GM12878 (cell line): ENCODE results near the gene ZMIZ1.

ENCODE experiments used
- YY1 ChIP-seq: IDR thresholded peaks from 2 replicates; pipeline ENCODE4 v1.6.1; 2011; ENCODE audit warnings: low read depth, mild to moderate bottlenecking, low read length
- TF ChIP-seq, protein P1 (sequence below), 3 experiments: IDR thresholded peaks in 2 of 3; conservative IDR thresholded peaks in 1 of 3; 2 replicates each; pipeline ENCODE4 v1.5.1; 2011; ENCODE audit warnings: low read depth in 3 of 3, low read length in 3 of 3, mild to moderate bottlenecking in 3 of 3, control low read depth in 2 of 3, moderate library complexity in 2 of 3, inconsistent platforms in 1 of 3, mixed read lengths in 1 of 3; ENCODE audit not compliant: control insufficient read depth in 2 of 3, insufficient read depth in 1 of 3; ENCODE audit errors: extremely low read depth in 1 of 3

DNA sequence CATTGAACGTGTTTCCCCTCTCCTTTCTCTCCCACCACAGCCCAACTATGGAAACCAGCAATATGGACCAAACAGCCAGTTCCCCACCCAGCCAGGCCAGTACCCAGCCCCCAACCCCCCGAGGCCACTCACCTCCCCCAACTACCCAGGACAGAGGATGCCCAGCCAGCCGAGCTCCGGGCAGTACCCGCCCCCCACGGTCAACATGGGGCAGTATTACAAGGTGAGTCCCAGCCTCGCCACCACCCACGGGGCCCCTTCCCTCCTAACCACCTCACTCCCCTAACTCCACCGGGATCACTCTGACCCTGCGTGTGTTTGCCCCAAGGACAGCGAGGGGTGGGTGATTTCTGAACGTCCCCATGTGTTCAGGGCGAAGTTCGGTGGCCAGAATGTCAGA, 227.7 kb downstream of the ZMIZ1 start:
- no peak for TF ChIP-seq YY1
- TF ChIP-seq, protein P1, sequence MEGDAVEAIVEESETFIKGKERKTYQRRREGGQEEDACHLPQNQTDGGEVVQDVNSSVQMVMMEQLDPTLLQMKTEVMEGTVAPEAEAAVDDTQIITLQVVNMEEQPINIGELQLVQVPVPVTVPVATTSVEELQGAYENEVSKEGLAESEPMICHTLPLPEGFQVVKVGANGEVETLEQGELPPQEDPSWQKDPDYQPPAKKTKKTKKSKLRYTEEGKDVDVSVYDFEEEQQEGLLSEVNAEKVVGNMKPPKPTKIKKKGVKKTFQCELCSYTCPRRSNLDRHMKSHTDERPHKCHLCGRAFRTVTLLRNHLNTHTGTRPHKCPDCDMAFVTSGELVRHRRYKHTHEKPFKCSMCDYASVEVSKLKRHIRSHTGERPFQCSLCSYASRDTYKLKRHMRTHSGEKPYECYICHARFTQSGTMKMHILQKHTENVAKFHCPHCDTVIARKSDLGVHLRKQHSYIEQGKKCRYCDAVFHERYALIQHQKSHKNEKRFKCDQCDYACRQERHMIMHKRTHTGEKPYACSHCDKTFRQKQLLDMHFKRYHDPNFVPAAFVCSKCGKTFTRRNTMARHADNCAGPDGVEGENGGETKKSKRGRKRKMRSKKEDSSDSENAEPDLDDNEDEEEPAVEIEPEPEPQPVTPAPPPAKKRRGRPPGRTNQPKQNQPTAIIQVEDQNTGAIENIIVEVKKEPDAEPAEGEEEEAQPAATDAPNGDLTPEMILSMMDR (IDR thresholded peaks at IDR 0.05 in 2 of 3, conservative IDR thresholded peaks at IDR 0.05 in 1 of 3; ENCODE audit: control insufficient read depth in 2 of 3, extremely low read depth in 1 of 3, insufficient read depth in 1 of 3, low read depth in 3 of 3, low read length in 3 of 3): no peak
